ENCODE data around the gene STK38L.

The STK38L gene

GRCh38 chr12:27324530-27324929 lies 80.4 kb downstream of the STK38L start:
- DNase-seq: no peak

DNA sequence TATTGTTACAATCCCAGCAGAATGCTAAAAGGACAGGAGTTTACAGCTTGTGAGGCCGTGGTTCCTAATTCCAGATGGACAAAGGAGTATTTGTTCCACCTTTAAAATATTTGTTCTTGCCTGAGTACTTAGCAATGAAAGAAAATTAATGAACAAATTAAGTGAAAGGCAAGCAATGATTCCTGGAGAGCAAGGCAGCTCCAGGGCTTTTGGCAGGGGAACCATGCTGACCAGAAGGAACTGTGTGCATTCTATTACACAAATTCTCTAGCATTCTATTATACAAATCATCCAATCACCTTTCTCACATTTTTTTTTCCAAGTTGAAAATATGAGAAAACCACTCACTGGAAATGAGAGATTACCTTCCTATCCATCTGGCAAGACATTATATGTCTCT lies 86.8 kb downstream of the STK38L start:
- DNase-seq: no peak

- DNase-seq: no peak
Observed at GRCh38 chr12:27331291-27331926, 87.3 kb downstream of the STK38L start.

- DNase-seq: no peak
Observed at GRCh38 chr12:27331927-27332324, 87.8 kb downstream of the STK38L start.

DNA sequence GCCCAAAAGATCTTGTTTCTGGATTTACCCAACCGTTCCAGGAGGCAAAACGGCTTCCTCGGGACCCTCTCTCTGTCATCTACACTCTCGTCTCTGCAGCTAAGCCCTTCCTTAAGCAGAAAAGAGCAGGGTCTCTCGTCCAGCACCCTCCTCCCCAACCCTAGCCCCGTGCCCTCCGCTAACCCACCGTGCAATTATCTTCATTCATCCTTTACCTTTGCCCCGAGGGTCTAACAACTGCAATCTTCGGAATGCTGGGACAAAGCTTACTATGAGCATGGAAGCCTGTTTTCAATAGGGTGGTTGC lies 88.3 kb downstream of the STK38L start:
- DNase-seq: no peak

GRCh38 chr12:27332714-27333402 lies 88.8 kb downstream of the STK38L start, which contains the start of gene BMAL2:
Gene BMAL2, plus strand, starts transcription at chr12:27332836. Its CDS starts 237 bp downstream, at chr12:27333073.
- no peak for DNase-seq

DNA sequence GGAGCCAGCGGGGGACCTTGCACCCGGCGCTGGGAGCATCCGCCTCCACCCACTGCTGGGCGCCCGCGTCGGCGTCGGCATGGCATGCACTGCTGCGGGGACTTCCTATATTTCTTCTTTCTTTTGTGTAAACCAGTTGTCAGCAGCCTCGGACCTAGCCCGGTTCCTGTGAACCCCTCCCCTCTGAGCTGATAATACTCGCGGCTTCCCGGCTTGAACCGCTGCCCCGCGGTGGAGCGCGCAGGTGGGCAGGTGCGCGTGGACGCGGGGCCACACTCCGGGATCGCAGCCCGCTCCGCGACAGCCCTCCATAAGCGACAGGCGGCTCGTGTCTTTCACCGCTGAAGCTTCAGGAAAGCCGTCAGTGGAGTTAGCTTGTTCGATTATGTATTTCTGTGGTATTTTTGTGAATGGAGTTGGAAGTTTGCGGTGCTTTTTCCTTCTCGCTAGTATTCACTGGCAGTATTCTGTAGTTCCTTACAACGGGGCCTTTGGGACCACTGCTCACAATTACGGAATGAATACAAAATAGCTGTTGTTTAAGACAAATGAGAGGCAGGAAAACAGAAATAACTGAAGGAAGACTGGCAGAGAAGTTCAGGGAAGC lies 89.4 kb downstream of the STK38L start:
- DNase-seq: no peak

GRCh38 chr12:27334042-27334720 lies 90.1 kb downstream of the STK38L start:
- no peak for DNase-seq

- no peak for DNase-seq
Observed at GRCh38 chr12:27334721-27335082, 90.6 kb downstream of the STK38L start.

DNA sequence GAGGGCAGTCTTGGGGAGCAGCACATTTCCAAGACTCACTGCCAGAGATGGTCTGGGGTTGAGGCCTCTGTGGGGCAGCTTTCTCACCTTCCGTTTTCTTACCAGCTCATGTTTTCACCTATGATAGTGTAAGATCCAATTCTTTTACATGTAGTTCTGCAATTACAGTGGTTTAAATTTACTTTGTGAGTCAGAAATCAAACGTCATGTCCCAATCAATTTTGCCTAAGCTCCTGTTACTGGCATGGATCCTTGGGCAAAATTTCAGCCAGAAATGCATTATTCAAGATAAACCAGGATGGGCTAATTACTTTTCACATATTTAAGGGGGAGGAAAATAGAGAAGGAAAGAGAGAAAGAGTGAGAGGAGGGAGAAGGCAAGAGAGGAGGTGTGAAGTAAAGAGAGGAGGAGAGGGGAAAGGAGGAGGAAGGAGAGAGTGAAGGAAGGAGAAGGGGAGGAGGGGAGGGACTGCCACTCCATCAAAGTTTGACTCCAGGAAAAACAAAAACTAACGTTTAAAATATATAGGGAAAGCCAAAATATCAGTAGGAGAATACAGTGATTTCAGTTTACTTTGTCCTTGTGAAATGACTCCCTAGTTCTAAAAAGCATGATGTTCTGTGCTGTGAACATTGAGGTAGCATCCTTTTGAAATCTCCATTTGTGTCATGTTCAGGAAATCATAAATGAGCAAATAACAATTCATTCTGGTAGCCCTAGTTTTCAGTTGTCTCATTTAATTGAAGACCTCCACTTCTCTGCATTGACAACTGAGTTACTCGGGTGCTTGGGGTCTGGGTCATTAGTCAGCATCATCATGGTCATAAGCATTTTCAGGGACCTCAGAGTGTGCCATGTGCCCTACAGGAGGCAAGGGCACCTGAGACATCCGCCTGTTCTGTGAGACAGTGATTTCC lies 91.5 kb downstream of the STK38L start:
- no peak for DNase-seq

DNA sequence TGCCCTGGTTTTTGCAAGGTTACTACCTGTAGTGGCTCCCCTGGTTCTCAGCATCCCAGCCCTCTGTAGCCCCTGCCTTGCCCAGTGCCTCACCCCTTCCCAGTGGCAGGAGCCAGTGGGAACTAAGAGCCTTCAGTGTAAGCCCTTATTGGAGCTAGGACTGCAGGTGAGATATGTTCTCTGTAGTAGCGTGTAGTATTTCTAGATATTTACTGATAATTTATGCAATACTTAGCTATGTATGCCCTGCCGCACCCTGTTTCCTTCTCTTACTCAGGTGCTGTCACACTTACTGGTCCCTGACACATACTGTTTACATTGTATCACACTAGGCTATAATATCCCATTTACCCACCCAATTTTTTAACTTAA lies 92.2 kb downstream of the STK38L start:
- DNase-seq: no peak

- DNase-seq: no peak
Observed at GRCh38 chr12:27337376-27337775, 93.3 kb downstream of the STK38L start.

DNA sequence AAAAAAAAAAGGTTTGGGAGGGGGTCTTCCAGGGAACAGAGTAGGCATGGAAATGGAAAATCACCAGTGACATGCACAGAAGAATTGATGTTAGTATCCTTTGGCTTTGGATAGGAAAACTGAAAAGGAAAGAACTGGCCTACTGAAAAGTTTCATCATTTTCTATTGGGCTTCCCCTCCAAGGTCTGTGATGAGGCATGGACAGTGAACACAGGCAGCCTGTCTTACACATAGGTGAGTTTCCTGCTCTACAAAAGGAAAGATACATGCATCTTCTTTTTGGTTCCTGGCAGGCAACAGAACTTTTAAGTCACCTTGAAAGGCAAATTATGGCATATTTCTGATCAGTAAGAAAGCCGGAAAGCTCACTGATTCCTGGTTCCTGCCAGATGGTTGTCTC lies 94.4 kb downstream of the STK38L start:
- DNase-seq: no peak

GRCh38 chr12:27340971-27341370 lies 96.9 kb downstream of the STK38L start:
- DNase-seq: no peak

DNA sequence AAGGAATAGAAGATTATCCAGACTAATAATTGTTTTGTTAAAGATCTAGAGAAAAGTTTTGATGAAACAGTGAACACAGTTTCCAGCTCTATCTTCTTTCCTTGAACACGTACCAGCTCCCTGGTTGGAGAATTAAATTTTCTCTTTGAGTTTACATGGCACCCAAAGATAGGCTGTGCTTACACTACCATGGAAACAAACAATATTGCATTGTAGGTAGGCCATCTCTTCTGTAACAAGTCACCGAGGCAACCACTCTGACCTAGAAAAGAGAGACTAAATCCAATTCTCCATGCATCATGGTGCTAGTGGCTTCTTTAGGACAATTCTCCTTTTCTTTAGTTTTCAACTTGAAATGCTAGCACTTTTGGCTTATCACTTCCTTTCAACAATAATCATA lies 98.5 kb downstream of the STK38L start:
- no peak for DNase-seq

DNA sequence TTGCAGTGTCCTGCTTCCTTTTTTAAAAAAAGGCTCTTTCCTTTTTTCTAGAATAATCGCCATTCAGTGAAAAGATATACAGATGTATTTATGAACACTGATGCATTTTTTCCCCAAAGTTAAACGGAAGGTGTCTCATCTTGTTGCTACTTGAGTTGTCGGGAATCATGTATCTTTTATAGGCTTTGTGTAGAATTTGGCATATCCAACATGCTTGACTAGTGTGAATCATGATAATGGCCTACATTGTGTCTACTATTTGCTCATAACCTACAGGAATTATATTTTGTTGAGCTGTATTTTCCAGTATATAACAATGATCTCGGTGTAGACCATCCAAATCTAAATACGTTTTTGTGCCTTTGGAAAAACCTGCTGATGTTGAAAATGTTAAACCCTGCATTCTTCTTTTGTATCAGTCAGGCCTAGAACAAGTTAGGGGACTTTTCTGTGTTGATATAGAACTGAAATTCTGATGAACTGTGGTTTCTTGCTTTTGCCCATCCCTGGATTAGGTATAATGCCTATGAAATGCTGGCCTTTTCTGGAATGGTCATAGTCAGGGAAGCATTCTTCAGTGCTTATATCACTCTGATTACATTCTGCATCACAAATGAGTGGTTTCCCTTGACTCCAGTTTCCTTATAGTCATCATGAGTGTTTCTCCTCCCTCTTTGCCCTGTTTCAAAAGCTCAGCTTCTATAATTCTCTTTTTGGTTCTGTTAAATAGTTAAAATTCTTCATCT lies 99.3 kb downstream of the STK38L start:
- no peak for DNase-seq

DNA sequence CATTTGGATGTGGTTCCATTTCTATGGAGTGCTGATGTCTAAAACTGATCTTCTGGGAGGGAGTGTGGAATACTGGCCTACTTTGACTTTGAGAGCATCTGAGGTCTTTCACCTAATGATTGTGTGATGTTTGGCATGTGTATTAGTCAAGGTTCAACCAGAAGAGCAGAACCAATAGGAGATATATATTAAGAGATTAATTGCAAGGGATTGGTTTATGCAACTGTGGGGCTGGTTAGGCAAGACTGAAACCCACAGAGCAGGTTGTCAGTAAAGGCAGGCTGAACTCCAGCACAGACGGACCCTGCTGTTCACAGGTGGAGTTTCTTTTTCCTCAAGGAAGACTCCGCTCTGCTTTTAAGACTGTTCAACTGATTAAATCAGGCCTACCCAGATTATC lies 100.2 kb downstream of the STK38L start:
- no peak for DNase-seq

- DNase-seq: no peak
Observed at GRCh38 chr12:27344760-27345159, 100.7 kb downstream of the STK38L start.

GRCh38 chr12:27345376-27345775 lies 101.3 kb downstream of the STK38L start:
- DNase-seq: no peak

DNA sequence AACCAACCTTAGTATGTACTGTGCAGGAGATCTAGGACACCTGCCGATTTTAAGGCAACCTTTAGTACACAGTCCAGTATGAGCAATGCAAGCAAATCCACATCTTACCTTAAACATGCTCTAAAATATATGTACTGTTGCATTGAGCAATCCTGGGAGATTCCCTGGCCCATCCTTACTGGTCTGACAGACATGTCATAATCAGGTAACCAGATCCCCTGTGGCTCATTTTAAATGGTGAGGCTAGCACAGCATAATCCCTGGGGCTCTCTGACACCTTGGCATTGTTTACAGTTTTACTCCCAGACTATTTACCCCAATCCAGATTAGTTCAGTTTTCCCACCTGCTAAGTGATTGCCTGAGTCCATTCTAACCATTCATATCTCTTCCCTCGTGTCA lies 103.7 kb downstream of the STK38L start:
- DNase-seq: no peak

DNA sequence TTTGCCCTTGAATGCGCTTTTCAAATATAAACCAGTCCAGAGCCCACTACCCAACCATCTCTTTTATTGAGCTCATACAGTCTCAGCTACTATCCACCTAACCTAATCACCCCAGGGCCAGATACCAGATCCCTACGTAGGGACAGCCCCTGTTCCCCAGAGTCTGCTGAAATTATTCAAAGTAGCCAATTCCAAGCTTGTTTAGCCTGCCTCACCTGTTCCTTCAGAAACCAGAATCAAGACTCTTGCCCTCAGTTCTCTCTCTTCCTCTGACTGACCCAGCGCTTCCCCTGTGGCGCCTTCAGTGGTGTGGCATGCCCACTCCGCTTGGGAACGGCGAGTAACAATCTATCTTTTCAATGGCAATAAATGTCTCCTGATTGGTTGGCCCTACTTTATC lies 107.4 kb downstream of the STK38L start:
- DNase-seq: no peak

- no peak for DNase-seq
Observed at GRCh38 chr12:27355486-27355885, 111.4 kb downstream of the STK38L start.

Measured in cortex of kidney (tissue), 1 donor.